Fibroblast of mammary gland (primary cell): ENCODE measurements around the gene DLG2.

Experiments used
- DNase-seq: peaks from one replicate; pipeline ENCODE4 v3.0.0-alpha.2; 2010; ENCODE audit warnings: low read depth
- H3K4me3 ChIP-seq: 2 replicates; pipeline ENCODE4 v1.5.1; 2011; ENCODE audit warnings: low read depth, mild to moderate bottlenecking, low read length, moderate library complexity; ENCODE audit not compliant: control insufficient read depth
- CTCF ChIP-seq: conservative IDR thresholded peaks from 2 replicates; pipeline ENCODE4 v1.5.1; 2011; ENCODE audit warnings: low read depth, low read length, inconsistent platforms; ENCODE audit not compliant: control insufficient read depth, insufficient read depth

Gene DLG2

GRCh38 chr11:84780689-84781293 lies 846.4 kb downstream of the DLG2 start:
- TF ChIP-seq CTCF: peak; percentile 60
- peak; percentile 43 for DNase-seq
- H3K4me3 ChIP-seq: no peak overlapping the region

GRCh38 chr11:84775503-84775902 lies 851.6 kb downstream of the DLG2 start:
- no peak overlapping the region for H3K4me3 ChIP-seq
- TF ChIP-seq CTCF: no peak
- DNase-seq: no peak

- DNase-seq: no peak
- TF ChIP-seq CTCF: no peak
Measured at GRCh38 chr11:84763931-84764330, 863.2 kb downstream of the DLG2 start.

GRCh38 chr11:84757711-84758110 lies 869.4 kb downstream of the DLG2 start:
- TF ChIP-seq CTCF: no peak
- no peak overlapping the region for H3K4me3 ChIP-seq
- DNase-seq: no peak

More at GRCh38 chr11:84763931-84764330, 863.2 kb downstream of the DLG2 start:
- H3K4me3 ChIP-seq: no peak overlapping the region

- no peak for TF ChIP-seq CTCF
- no peak overlapping the region for H3K4me3 ChIP-seq
- no peak for DNase-seq
Measured at GRCh38 chr11:84751371-84751770, 875.8 kb downstream of the DLG2 start.

- TF ChIP-seq CTCF: no peak
- no peak overlapping the region for H3K4me3 ChIP-seq
- DNase-seq: peak; percentile 0
Measured at GRCh38 chr11:84747871-84748270, 879.3 kb downstream of the DLG2 start.

- TF ChIP-seq CTCF: no peak
- DNase-seq: no peak
- H3K4me3 ChIP-seq: no peak overlapping the region
Measured at GRCh38 chr11:84740050-84740449, 887.1 kb downstream of the DLG2 start.
